C4-2B (cell line): ENCODE measurements around the gene CTDP1.

Experiments
- ZFX ChIP-seq: fragments of 450-650 bp; IDR thresholded peaks from 2 replicates; pipeline ENCODE4 v1.6.1; 2017
- TF ChIP-seq, protein P1 (sequence below): fragments of 450-650 bp; conservative IDR thresholded peaks from 2 replicates; pipeline ENCODE4 v1.5.1; 2017; ENCODE audit warnings: mild to moderate bottlenecking

DNA sequence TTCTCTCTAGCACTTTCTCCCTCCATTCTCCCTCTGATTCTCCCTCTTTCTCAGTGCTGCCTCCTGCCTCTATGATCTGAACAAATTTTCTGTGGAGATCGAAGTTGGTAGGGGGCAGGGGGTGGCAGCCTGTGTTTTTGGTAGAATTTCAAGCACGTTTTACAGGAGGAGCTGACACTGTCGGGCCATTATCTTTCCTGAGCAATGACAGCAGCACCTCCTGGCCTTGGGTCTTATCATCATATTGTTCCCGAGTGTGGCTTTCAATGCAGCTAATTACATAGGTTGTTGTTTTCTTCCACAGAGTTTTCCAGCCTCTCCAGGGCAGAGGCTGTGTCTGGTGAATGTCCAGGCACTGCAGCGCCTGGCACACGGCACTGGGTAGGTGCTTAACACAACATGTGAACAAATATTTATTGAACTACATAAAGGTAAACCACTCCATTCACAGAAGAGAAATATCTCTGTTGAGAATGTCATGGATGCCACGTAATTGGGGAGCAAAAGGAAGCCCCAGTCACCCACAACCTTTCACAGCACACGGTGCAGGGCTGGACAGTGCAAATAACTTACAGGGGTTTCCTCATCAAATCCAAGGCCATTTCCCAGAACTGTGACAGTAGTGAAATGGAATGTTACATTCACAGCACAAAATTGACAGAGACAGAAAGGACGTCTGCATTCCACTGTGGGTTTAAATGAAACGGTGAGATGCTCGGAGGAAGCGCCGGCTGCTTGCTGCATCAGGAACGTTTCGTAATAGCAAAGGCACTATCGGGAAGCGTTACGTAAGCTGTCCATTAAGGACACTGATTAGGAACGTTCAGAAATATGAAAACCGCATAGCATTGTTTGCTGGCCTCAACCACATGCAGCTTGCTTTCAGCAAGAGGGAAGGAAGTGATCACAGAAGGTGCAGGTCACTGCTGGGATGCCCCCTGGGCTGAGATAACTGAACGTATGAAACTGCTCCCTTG, 111.7 kb downstream of the CTDP1 start:
- TF ChIP-seq, protein P1, sequence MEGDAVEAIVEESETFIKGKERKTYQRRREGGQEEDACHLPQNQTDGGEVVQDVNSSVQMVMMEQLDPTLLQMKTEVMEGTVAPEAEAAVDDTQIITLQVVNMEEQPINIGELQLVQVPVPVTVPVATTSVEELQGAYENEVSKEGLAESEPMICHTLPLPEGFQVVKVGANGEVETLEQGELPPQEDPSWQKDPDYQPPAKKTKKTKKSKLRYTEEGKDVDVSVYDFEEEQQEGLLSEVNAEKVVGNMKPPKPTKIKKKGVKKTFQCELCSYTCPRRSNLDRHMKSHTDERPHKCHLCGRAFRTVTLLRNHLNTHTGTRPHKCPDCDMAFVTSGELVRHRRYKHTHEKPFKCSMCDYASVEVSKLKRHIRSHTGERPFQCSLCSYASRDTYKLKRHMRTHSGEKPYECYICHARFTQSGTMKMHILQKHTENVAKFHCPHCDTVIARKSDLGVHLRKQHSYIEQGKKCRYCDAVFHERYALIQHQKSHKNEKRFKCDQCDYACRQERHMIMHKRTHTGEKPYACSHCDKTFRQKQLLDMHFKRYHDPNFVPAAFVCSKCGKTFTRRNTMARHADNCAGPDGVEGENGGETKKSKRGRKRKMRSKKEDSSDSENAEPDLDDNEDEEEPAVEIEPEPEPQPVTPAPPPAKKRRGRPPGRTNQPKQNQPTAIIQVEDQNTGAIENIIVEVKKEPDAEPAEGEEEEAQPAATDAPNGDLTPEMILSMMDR = no peak
- TF ChIP-seq ZFX = no peak
